ENCODE measurements around the gene HACD2.

HACD2 gene

GRCh38 chr3:123481071-123481470 is 103.8 kb downstream of the HACD2 start:
- no peak overlapping the region for H3K4me3 ChIP-seq (ENCODE audit: low read depth, low read length)
- H3K9ac ChIP-seq (ENCODE audit: low read length) = no peak overlapping the region
- peaks cover 3% of the 10 kb centered on the region; the same call in 1 of the 2 replicates for H3K27me3 ChIP-seq (ENCODE audit: control insufficient read depth, insufficient read depth, low read length)
- no peak overlapping the region for H3K27ac ChIP-seq (ENCODE audit: low read depth, low read length)
- H3K9me3 ChIP-seq (ENCODE audit: control insufficient read depth, insufficient read depth, low read depth, low read length) = no peaks in the 10 kb centered on the region
- H3K36me3 ChIP-seq (ENCODE audit: control insufficient read depth, insufficient read depth, low read length) = no peaks in the 10 kb centered on the region
- no peaks in the 10 kb centered on the region for H3K4me1 ChIP-seq (ENCODE audit: control insufficient read depth, insufficient read depth, low read length)

GRCh38 chr3:123480428-123480827 is 104.4 kb downstream of the HACD2 start:
- no peak overlapping the region for H3K27ac ChIP-seq (ENCODE audit: low read depth, low read length)
- H3K4me1 ChIP-seq (ENCODE audit: control insufficient read depth, insufficient read depth, low read length) = no peaks in the 10 kb centered on the region
- H3K36me3 ChIP-seq (ENCODE audit: control insufficient read depth, insufficient read depth, low read length) = no peaks in the 10 kb centered on the region
- no peak overlapping the region for H3K4me3 ChIP-seq (ENCODE audit: low read depth, low read length)
- no peak overlapping the region for H3K9ac ChIP-seq (ENCODE audit: low read length)
- H3K9me3 ChIP-seq (ENCODE audit: control insufficient read depth, insufficient read depth, low read depth, low read length) = no peaks in the 10 kb centered on the region
- H3K27me3 ChIP-seq (ENCODE audit: control insufficient read depth, insufficient read depth, low read length) = peaks cover 2% of the 10 kb centered on the region; the same call in 1 of the 2 replicates

- Histone ChIP-seq H3K27me3 (ENCODE audit: control insufficient read depth, insufficient read depth, low read length) (no peaks in the 10 kb centered on the region; the same call in 1 of the 2 replicates), H3K9me3 (ENCODE audit: control insufficient read depth, insufficient read depth, low read depth, low read length) (no peaks in the 10 kb centered on the region), H3K9ac (ENCODE audit: low read length) (no peak overlapping the region), H3K4me1 (ENCODE audit: control insufficient read depth, insufficient read depth, low read length) (no peaks in the 10 kb centered on the region), H3K36me3 (ENCODE audit: control insufficient read depth, insufficient read depth, low read length) (no peaks in the 10 kb centered on the region), H3K4me3 (ENCODE audit: low read depth, low read length) (no peak overlapping the region), H3K27ac (ENCODE audit: low read depth, low read length) (no peak overlapping the region)
Observed at GRCh38 chr3:123479891-123480290, 105.0 kb downstream of the HACD2 start.

- Histone ChIP-seq H3K4me3 (ENCODE audit: low read depth, low read length) (no peak overlapping the region), H3K9me3 (ENCODE audit: control insufficient read depth, insufficient read depth, low read depth, low read length) (no peaks in the 10 kb centered on the region), H3K4me1 (ENCODE audit: control insufficient read depth, insufficient read depth, low read length) (no peaks in the 10 kb centered on the region), H3K27ac (ENCODE audit: low read depth, low read length) (no peak overlapping the region), H3K27me3 (ENCODE audit: control insufficient read depth, insufficient read depth, low read length) (no peaks in the 10 kb centered on the region; the same call in 1 of the 2 replicates), H3K9ac (ENCODE audit: low read length) (no peak overlapping the region), H3K36me3 (ENCODE audit: control insufficient read depth, insufficient read depth, low read length) (no peaks in the 10 kb centered on the region)
Observed at GRCh38 chr3:123478314-123478713, 106.5 kb downstream of the HACD2 start.

- Histone ChIP-seq H3K9me3 (ENCODE audit: control insufficient read depth, insufficient read depth, low read depth, low read length) (no peaks in the 10 kb centered on the region), H3K4me3 (ENCODE audit: low read depth, low read length) (no peak overlapping the region), H3K27ac (ENCODE audit: low read depth, low read length) (no peak overlapping the region), H3K36me3 (ENCODE audit: control insufficient read depth, insufficient read depth, low read length) (no peaks in the 10 kb centered on the region), H3K27me3 (ENCODE audit: control insufficient read depth, insufficient read depth, low read length) (no peaks in the 10 kb centered on the region), H3K4me1 (ENCODE audit: control insufficient read depth, insufficient read depth, low read length) (no peaks in the 10 kb centered on the region), H3K9ac (ENCODE audit: low read length) (no peak overlapping the region)
Observed at GRCh38 chr3:123476967-123477750, 107.7 kb downstream of the HACD2 start.

GRCh38 chr3:123475786-123476185 is 109.1 kb downstream of the HACD2 start:
- no peaks in the 10 kb centered on the region for H3K4me1 ChIP-seq (ENCODE audit: control insufficient read depth, insufficient read depth, low read length)
- no peak overlapping the region for H3K9ac ChIP-seq (ENCODE audit: low read length)
- no peak overlapping the region for H3K4me3 ChIP-seq (ENCODE audit: low read depth, low read length)
- H3K27me3 ChIP-seq (ENCODE audit: control insufficient read depth, insufficient read depth, low read length) = no peaks in the 10 kb centered on the region
- H3K9me3 ChIP-seq (ENCODE audit: control insufficient read depth, insufficient read depth, low read depth, low read length) = no peaks in the 10 kb centered on the region
- no peak overlapping the region for H3K27ac ChIP-seq (ENCODE audit: low read depth, low read length)
- H3K36me3 ChIP-seq (ENCODE audit: control insufficient read depth, insufficient read depth, low read length) = no peaks in the 10 kb centered on the region

- Histone ChIP-seq H3K4me3 (ENCODE audit: low read depth, low read length) (no peak overlapping the region), H3K4me1 (ENCODE audit: control insufficient read depth, insufficient read depth, low read length) (no peaks in the 10 kb centered on the region), H3K27ac (ENCODE audit: low read depth, low read length) (no peak overlapping the region), H3K9ac (ENCODE audit: low read length) (no peak overlapping the region), H3K9me3 (ENCODE audit: control insufficient read depth, insufficient read depth, low read depth, low read length) (no peaks in the 10 kb centered on the region), H3K36me3 (ENCODE audit: control insufficient read depth, insufficient read depth, low read length) (no peaks in the 10 kb centered on the region), H3K27me3 (ENCODE audit: control insufficient read depth, insufficient read depth, low read length) (no peaks in the 10 kb centered on the region)
Observed at GRCh38 chr3:123471106-123471505, 113.7 kb downstream of the HACD2 start.

GRCh38 chr3:123469323-123469995 is 115.4 kb downstream of the HACD2 start:
- no peaks in the 10 kb centered on the region for H3K9me3 ChIP-seq (ENCODE audit: control insufficient read depth, insufficient read depth, low read depth, low read length)
- no peak overlapping the region for H3K4me3 ChIP-seq (ENCODE audit: low read depth, low read length)
- H3K9ac ChIP-seq (ENCODE audit: low read length) = no peak overlapping the region
- H3K27ac ChIP-seq (ENCODE audit: low read depth, low read length) = no peak overlapping the region
- H3K36me3 ChIP-seq (ENCODE audit: control insufficient read depth, insufficient read depth, low read length) = no peaks in the 10 kb centered on the region
- no peaks in the 10 kb centered on the region for H3K4me1 ChIP-seq (ENCODE audit: control insufficient read depth, insufficient read depth, low read length)
- H3K27me3 ChIP-seq (ENCODE audit: control insufficient read depth, insufficient read depth, low read length) = no peaks in the 10 kb centered on the region

GRCh38 chr3:123467046-123467445 is 117.8 kb downstream of the HACD2 start:
- Histone ChIP-seq H3K27me3 (ENCODE audit: control insufficient read depth, insufficient read depth, low read length) (no peaks in the 10 kb centered on the region), H3K27ac (ENCODE audit: low read depth, low read length) (no peak overlapping the region), H3K36me3 (ENCODE audit: control insufficient read depth, insufficient read depth, low read length) (no peaks in the 10 kb centered on the region), H3K9me3 (ENCODE audit: control insufficient read depth, insufficient read depth, low read depth, low read length) (no peaks in the 10 kb centered on the region), H3K4me3 (ENCODE audit: low read depth, low read length) (no peak overlapping the region), H3K4me1 (ENCODE audit: control insufficient read depth, insufficient read depth, low read length) (no peaks in the 10 kb centered on the region), H3K9ac (ENCODE audit: low read length) (no peak overlapping the region)

GRCh38 chr3:123464211-123464610 is 120.6 kb downstream of the HACD2 start:
- peaks cover 7% of the 10 kb centered on the region; the same call in 1 of the 2 replicates for H3K4me1 ChIP-seq (ENCODE audit: control insufficient read depth, insufficient read depth, low read length)
- no peak overlapping the region for H3K9ac ChIP-seq (ENCODE audit: low read length)
- no peak overlapping the region for H3K4me3 ChIP-seq (ENCODE audit: low read depth, low read length)
- H3K27me3 ChIP-seq (ENCODE audit: control insufficient read depth, insufficient read depth, low read length) = no peaks in the 10 kb centered on the region
- no peaks in the 10 kb centered on the region for H3K9me3 ChIP-seq (ENCODE audit: control insufficient read depth, insufficient read depth, low read depth, low read length)
- H3K36me3 ChIP-seq (ENCODE audit: control insufficient read depth, insufficient read depth, low read length) = no peaks in the 10 kb centered on the region
- no peak overlapping the region for H3K27ac ChIP-seq (ENCODE audit: low read depth, low read length)

- no peak overlapping the region for H3K27ac ChIP-seq (ENCODE audit: low read depth, low read length)
- no peaks in the 10 kb centered on the region for H3K9me3 ChIP-seq (ENCODE audit: control insufficient read depth, insufficient read depth, low read depth, low read length)
- peaks cover 19% of the 10 kb centered on the region for H3K4me1 ChIP-seq (ENCODE audit: control insufficient read depth, insufficient read depth, low read length)
- H3K4me3 ChIP-seq (ENCODE audit: low read depth, low read length) = no peak overlapping the region
- no peak overlapping the region for H3K9ac ChIP-seq (ENCODE audit: low read length)
- H3K36me3 ChIP-seq (ENCODE audit: control insufficient read depth, insufficient read depth, low read length) = no peaks in the 10 kb centered on the region
- H3K27me3 ChIP-seq (ENCODE audit: control insufficient read depth, insufficient read depth, low read length) = no peaks in the 10 kb centered on the region
Observed at GRCh38 chr3:123459862-123460261, 125.0 kb downstream of the HACD2 start.
